PFSK-1 (cell line): ENCODE data around the gene FPR3.

ENCODE experiments used
- FOXP2 ChIP-seq: optimal IDR thresholded peaks from 2 replicates; pipeline ENCODE3; 2011; ENCODE audit warnings: borderline replicate concordance, control low read depth, inconsistent platforms; ENCODE audit not compliant: insufficient read depth; ENCODE audit errors: extremely low read length, extremely low read depth
- POLR2AphosphoS5 ChIP-seq: IDR thresholded peaks from 2 replicates; pipeline ENCODE4 v1.6.1; 2012; ENCODE audit warnings: low read depth, mild to moderate bottlenecking, control low read depth, low read length, moderate library complexity
- SIN3A ChIP-seq: IDR thresholded peaks from 2 replicates; pipeline ENCODE4 v1.6.1; 2012; ENCODE audit warnings: mild to moderate bottlenecking, low read length, moderate library complexity, borderline replicate concordance; ENCODE audit not compliant: insufficient read depth
- TAF1 ChIP-seq: IDR thresholded peaks from 2 replicates; pipeline ENCODE4 v1.6.1; 2012; ENCODE audit warnings: low read length, control low read depth, borderline replicate concordance; ENCODE audit not compliant: insufficient read depth

GRCh38 chr19:51766461-51766860 is 28.5 kb upstream of the FPR3 start:
- TF ChIP-seq POLR2AphosphoS5: no peak
- TF ChIP-seq TAF1: no peak
- no peak for TF ChIP-seq FOXP2
- TF ChIP-seq SIN3A: no peak
